K562 (cell line): Measurements from ENCODE around the gene GRM2. TPM values are rescaled to one million over a fixed set of nuclear protein-coding genes. Genes with fewer than 3 reads are reported as not detected.

Experiments used
- ATAC-seq: fragments of 200-7000 bp; cut with Tn5 transposase; 3 replicates; pipeline ENCODE4 v1.9.1; 2020; ENCODE audit warnings: moderate library complexity
- BruUV-seq: library from RNA; stranded (reverse); fragments of 400-500 nt; replicated peaks from 2 replicates; lab custom pipeline; 2021; lab: Mats Ljungman, UMichigan
- CTCF ChIA-PET: fragments of 300-600 bp; formaldehyde crosslinking; extraction: SDS; loops from one replicate; lab custom pipeline; 2021; ENCODE audit warnings: low intra/inter-chr PET ratio; lab: Yijun Ruan, JAX
- POLR2A ChIA-PET: fragments of 300-600, 350-650 bp; sonication (Branson Sonifier 250); formaldehyde crosslinking; extraction: SDS; loops from one replicate; lab custom pipeline; 2021; ENCODE audit warnings: antibody characterized with exemption, inconsistent platforms; lab: Yijun Ruan, JAX
- DNase-seq, 4 experiments: peaks; one replicate each; pipeline versions ENCODE4 v3.0.0 to v3.0.0-alpha.2; 2011 to 2018; ENCODE audit warnings: low spot score in 3 of 4, mixed read lengths in 3 of 4; ENCODE audit errors: extremely low read depth in 1 of 4
- FAIRE-seq: peaks from 2 replicates; lab custom pipeline; 2011; peaks lifted over from hg19 to GRCh38; lab: Jason Lieb, UNC
- H2AFZ ChIP-seq: 2 replicates; pipeline ENCODE4 v1.6.0; 2011; ENCODE audit warnings: low read depth, low read length, control low read depth, inconsistent platforms
- H3K27ac ChIP-seq: fragments of 200-600 bp; 3 replicates; pipeline ENCODE4 v1.8.0; 2011; ENCODE audit warnings: low read depth, mild to moderate bottlenecking, control low read depth, inconsistent platforms, low read length, moderate library complexity, mixed read lengths; ENCODE audit errors: extremely low read depth
- H3K27me3 ChIP-seq, 2 experiments: fragments of 300-600 bp in 1 of 2; 2 replicates in 1 of 2; 3 replicates in 1 of 2; pipeline versions ENCODE4 v1.6.0 to v1.8.0; 2011; ENCODE audit warnings: inconsistent platforms in 2 of 2, low read length in 2 of 2, mild to moderate bottlenecking in 1 of 2, mixed read lengths in 1 of 2, moderate library complexity in 1 of 2; ENCODE audit not compliant: control insufficient read depth in 2 of 2, insufficient read depth in 2 of 2
- H3K36me3 ChIP-seq: fragments of 300-600 bp; 3 replicates; pipeline ENCODE4 v1.8.0; 2011; ENCODE audit warnings: mild to moderate bottlenecking, low read length, inconsistent platforms; ENCODE audit not compliant: control insufficient read depth, insufficient read depth
- H3K4me1 ChIP-seq, 2 experiments: fragments of 200-600 bp in 1 of 2; replicated peaks in 1 of 2; 2 replicates in 1 of 2; 3 replicates in 1 of 2; pipeline versions ENCODE4 v1.5.1 to v1.8.0; 2011; ENCODE audit warnings: inconsistent platforms in 2 of 2, low read length in 2 of 2, mild to moderate bottlenecking in 1 of 2, mixed read lengths in 1 of 2, moderate library complexity in 1 of 2; ENCODE audit not compliant: control insufficient read depth in 2 of 2, insufficient read depth in 2 of 2
- H3K4me2 ChIP-seq: 2 replicates; pipeline ENCODE4 v1.6.1; 2011; ENCODE audit warnings: low read length, control low read depth, inconsistent platforms, mixed read lengths; ENCODE audit not compliant: insufficient read depth
- H3K4me3 ChIP-seq: fragments of 200-600 bp; sonication (generic), shearing (Covaris generic); 2 replicates; pipeline ENCODE4 v1.5.1; 2016; ENCODE audit warnings: control low read depth, inconsistent platforms
- H3K79me2 ChIP-seq: fragments of 200-600 bp; 3 replicates; pipeline ENCODE4 v1.8.0; 2011; ENCODE audit warnings: low read length, inconsistent platforms; ENCODE audit not compliant: control insufficient read depth, insufficient read depth
- H3K9ac ChIP-seq, 2 experiments: 2 replicates each; pipeline versions ENCODE4 v1.6.0 to v1.6.1; 2011; ENCODE audit warnings: low read depth in 2 of 2, low read length in 2 of 2, control low read depth in 1 of 2, inconsistent platforms in 1 of 2, mild to moderate bottlenecking in 1 of 2, mixed read lengths in 1 of 2; ENCODE audit not compliant: insufficient read depth in 1 of 2
- H3K9me1 ChIP-seq: one replicate; pipeline ENCODE4 v1.6.0; 2011; ENCODE audit warnings: inconsistent platforms, mild to moderate bottlenecking, low read length, moderate library complexity; ENCODE audit not compliant: control insufficient read depth, insufficient read depth
- H3K9me3 ChIP-seq: replicated peaks from 2 replicates; pipeline ENCODE4 v1.5.1; 2011; ENCODE audit warnings: low read depth, low read length, inconsistent platforms; ENCODE audit not compliant: control insufficient read depth, insufficient read depth
- H4K20me1 ChIP-seq: replicated peaks from 2 replicates; pipeline ENCODE4 v1.6.1; 2011; ENCODE audit warnings: low read length, inconsistent platforms, mixed read lengths; ENCODE audit not compliant: control insufficient read depth, insufficient read depth
- CC2D1A ChIP-seq: fragments of 450-650 bp; IDR thresholded peaks from 2 replicates; pipeline ENCODE4 v1.6.1; 2017; ENCODE audit warnings: mild to moderate bottlenecking
- CREB1 ChIP-seq, 2 experiments: sonication (generic) in 1 of 2; formaldehyde crosslinking in 1 of 2; IDR thresholded peaks; 2 replicates each; pipeline versions ENCODE4 v1.6.1 to v1.8.0; 2012 to 2022; ENCODE audit warnings: inconsistent platforms in 1 of 2, mild to moderate bottlenecking in 1 of 2, missing genetic modification reagents in 1 of 2, moderate library complexity in 1 of 2
- MTA1 ChIP-seq: fragments of 450-650 bp; IDR thresholded peaks from 2 replicates; pipeline ENCODE4 v1.6.1; 2017; ENCODE audit warnings: borderline replicate concordance
- POLR2AphosphoS2 ChIP-seq: IDR thresholded peaks from 2 replicates; pipeline ENCODE4 v1.6.1; 2012; ENCODE audit warnings: low read length, improper control_type of control experiment
- ZBTB17 ChIP-seq: fragments of 450-650 bp; formaldehyde crosslinking; IDR thresholded peaks from 2 replicates; pipeline ENCODE4 v1.4.0; 2020; ENCODE audit warnings: mild to moderate bottlenecking
- ZNF274 ChIP-seq: IDR thresholded peaks from 2 replicates; pipeline ENCODE4 v1.6.1; 2011; ENCODE audit warnings: low read depth, mild to moderate bottlenecking, low read length, moderate library complexity, borderline replicate concordance
- WGBS: fragments of 100-300 bp; shearing (Covaris generic); methylation state at CpG from one replicate; pipeline ENCODE4 v1.1.6; 2016; ENCODE audit warnings: low coverage, mixed read lengths; ENCODE audit not compliant: insufficient coverage; ENCODE audit errors: missing lambda C conversion rate; 5-methylcytosine and 5-hydroxymethylcytosine counted together
- in situ Hi-C: fragments of 300-500 bp; cut with MboI; formaldehyde crosslinking; loops from 4 replicates; pipeline ENCODE4 v1.15.0; 2018; ENCODE audit warnings: inconsistent platforms, mixed read lengths
- intact Hi-C: fragments of 100-400 bp; cut with micrococcal nuclease; formaldehyde crosslinking; loops from 2 replicates; pipeline ENCODE4 v1.14.2; 2022
- polyA plus RNA-seq, 8 experiments: library from polyadenylated mRNA; depleted of rRNA in 4 of 8; stranded (reverse) in 5 of 8; unstranded in 3 of 8; fragments of >200 nt; fragmentation: Nextera tagmentation in 2 of 8; fragmentation: Illumina TruSeq in 1 of 8; extraction: Ambion mirVana in 2 of 8; extraction: Trizol in 1 of 8; gene quantifications; 2 replicates each; pipeline versions ENCODE4 v1.2.1 to v1.2.3, GENCODE V29; 2011 to 2014; ENCODE audit warnings: inconsistent platforms in 1 of 8, missing spikeins in 1 of 8
- total RNA-seq, 7 experiments: library from RNA; depleted of rRNA in 6 of 7; stranded (reverse); fragments of >200 nt in 6 of 7; fragmentation: Illumina TruSeq in 2 of 7; extraction: Trizol in 2 of 7; gene quantifications; 2 replicates each; pipeline versions ENCODE4 v1.2.1 to v1.2.3, GENCODE V29; 2011 to 2021; ENCODE audit warnings: low replicate concordance in 1 of 7

Gene GRM2
- total and polyA plus RNA-seq, 9 of the 15 experiments (the other 6 are each of a cell fraction or from before 2014, with no cell fraction given), result not detected

DNA sequence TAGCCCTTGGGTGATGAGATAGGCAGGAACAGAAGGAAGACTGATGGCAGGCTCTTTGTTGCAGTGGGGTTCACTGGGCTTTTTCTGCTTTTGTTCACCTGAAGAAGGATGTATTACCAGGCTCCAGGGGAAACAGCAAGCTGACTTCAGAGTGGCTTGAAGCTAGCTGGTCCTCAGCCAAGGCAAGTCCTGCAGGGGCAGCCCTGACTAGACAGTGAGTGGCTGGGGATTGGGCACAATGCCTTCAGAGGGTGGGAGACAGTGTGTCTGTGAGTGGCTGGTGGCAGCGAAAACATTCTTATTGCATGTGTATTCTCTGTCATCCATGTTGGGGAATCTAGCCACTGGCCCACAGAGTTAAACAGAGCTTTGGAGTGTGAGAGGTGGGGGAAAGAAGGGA lies 38.1 kb upstream of the GRM2 start:
- H3K9me1 ChIP-seq, result no peaks in the 10 kb centered on the region
- no peaks in the 10 kb centered on the region for H3K36me3 ChIP-seq
- peaks cover 10% of the 10 kb centered on the region; the same call in 2 of the 3 replicates for H3K79me2 ChIP-seq
- H2AFZ ChIP-seq, result peak overlapping the region; percentile 55; the same call in 1 of the 2 replicates
- H3K27ac ChIP-seq, result no peak overlapping the region
- no peak overlapping the region for H3K9ac ChIP-seq
- in situ Hi-C loops (no loop called here), intact Hi-C loops (loop anchor here (1.0 kb wide), 3 partner anchors 26 to 166 kb away; no protein-coding TSS in a partner anchor)
- ATAC-seq (no peak), FAIRE-seq (no peak), DNase-seq (no peak)
- POLR2A ChIA-PET, result interaction anchor here (0.7 to 1.6 kb wide), 4 partner anchors 13 to 169 kb away, joined by 3 to 5 read pairs (median 3); partner anchors contain the start of gene DCAF1
- H3K9me3 ChIP-seq, result no peaks in the 10 kb centered on the region
- H3K4me1 ChIP-seq, result peaks cover 21 to 26% of the 10 kb centered on the region in 2 experiments; a peak in 4 of 5 replicates
- BruUV-seq, result no TSS peak
- H3K4me2 ChIP-seq, result no peak overlapping the region
- TF ChIP-seq CC2D1A, result no peak
- TF ChIP-seq POLR2AphosphoS2, result no peak
- TF ChIP-seq MTA1, result no peak
- no peak for TF ChIP-seq ZBTB17
- no peak for TF ChIP-seq CREB1 (IDR thresholded peaks at IDR 0.05)
- no peak for TF ChIP-seq CREB1 (CRISPR knock-in tag; IDR thresholded peaks at IDR 0.05)
- TF ChIP-seq ZNF274, result no peak
- CTCF ChIA-PET, result interaction anchor here (0.6 to 1.7 kb wide), 3 partner anchors 167 to 280 kb away, joined by 3 to 12 read pairs (median 4); partner anchors contain the start of gene DCAF1
- no peak overlapping the region for H3K4me3 ChIP-seq
- no peaks in the 10 kb centered on the region for H3K27me3 ChIP-seq
- WGBS, result no CpG with 5 or more reads among the region's 1 CpG
- no peaks in the 10 kb centered on the region for H4K20me1 ChIP-seq
